Bronchial epithelial cell (primary cell): ENCODE results near the gene BTG2. TPM values are rescaled to one million over a fixed set of nuclear protein-coding genes. Genes with fewer than 3 reads are reported as not detected.

ENCODE experiments used
- DNase-seq: peaks from one replicate; pipeline ENCODE4 v3.0.0-alpha.2; 2010; ENCODE audit warnings: low read depth
- FAIRE-seq: peaks from 2 replicates; lab custom pipeline; 2011; peaks lifted over from hg19 to GRCh38; lab: Jason Lieb, UNC
- H3K27me3 ChIP-seq: 2 replicates; pipeline ENCODE4 v1.5.1; 2011; ENCODE audit warnings: low read length; ENCODE audit not compliant: control insufficient read depth, insufficient read depth
- H3K36me3 ChIP-seq: 2 replicates; pipeline ENCODE4 v1.5.1; 2011; ENCODE audit warnings: low read length; ENCODE audit not compliant: control insufficient read depth, insufficient read depth
- H3K4me3 ChIP-seq: 2 replicates; pipeline ENCODE4 v1.5.1; 2011; ENCODE audit warnings: mild to moderate bottlenecking, low read depth, low read length, control low read depth
- total RNA-seq: library from RNA; depleted of rRNA; stranded (reverse); fragments of >200 nt; gene quantifications from 2 replicates; pipeline ENCODE4 v1.2.1, GENCODE V29; 2014
- TF ChIP-seq, protein P1 (sequence below): IDR thresholded peaks from 2 replicates; pipeline ENCODE4 v1.5.1; 2011; ENCODE audit warnings: mild to moderate bottlenecking, moderate library complexity, low read length, control low read depth, inconsistent platforms; ENCODE audit not compliant: insufficient read depth, severe bottlenecking

The BTG2 gene
- total RNA-seq, 1 donor from 2014 or later, result 12.9 TPM

DNA sequence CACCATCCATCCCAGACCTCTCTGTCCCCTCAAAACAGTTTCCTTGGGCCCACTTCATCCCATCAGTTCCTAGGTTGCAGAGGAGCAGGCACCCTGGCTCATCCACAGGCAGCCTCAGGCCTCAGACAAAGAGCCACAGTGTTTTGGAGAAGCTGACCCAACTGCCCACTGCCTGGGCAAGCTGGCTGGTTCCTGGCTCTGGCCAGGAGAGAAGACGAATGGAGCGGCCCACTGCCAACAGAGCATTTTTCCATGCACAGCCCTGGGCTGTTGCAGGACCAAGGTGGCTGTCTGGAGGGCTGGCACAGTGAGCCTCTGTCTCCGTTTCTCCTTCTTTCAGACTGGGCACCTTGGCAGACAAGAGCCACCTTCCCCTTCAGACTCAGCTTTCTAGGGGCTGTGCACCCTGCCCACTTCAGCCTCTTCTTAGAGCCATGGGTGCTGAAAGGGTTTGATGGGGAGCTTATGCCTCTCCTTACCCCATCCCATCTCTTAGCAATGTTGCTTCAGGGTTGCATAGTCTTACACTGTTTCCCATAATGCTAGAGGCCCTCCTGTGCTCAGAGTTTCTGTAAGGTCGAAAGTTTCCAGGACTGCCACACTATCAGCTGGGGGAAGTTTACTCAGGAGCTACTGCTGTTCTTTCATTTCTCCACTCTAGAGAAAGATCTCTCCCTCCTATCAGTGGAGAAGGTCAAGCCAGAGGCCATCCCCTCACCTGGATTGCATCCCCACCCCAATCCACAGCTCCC lies 44.6 kb downstream of the BTG2 start:
- no peaks in the 10 kb centered on the region for H3K27me3 ChIP-seq
- DNase-seq (no peak), FAIRE-seq (no peak)
- TF ChIP-seq, protein P1, sequence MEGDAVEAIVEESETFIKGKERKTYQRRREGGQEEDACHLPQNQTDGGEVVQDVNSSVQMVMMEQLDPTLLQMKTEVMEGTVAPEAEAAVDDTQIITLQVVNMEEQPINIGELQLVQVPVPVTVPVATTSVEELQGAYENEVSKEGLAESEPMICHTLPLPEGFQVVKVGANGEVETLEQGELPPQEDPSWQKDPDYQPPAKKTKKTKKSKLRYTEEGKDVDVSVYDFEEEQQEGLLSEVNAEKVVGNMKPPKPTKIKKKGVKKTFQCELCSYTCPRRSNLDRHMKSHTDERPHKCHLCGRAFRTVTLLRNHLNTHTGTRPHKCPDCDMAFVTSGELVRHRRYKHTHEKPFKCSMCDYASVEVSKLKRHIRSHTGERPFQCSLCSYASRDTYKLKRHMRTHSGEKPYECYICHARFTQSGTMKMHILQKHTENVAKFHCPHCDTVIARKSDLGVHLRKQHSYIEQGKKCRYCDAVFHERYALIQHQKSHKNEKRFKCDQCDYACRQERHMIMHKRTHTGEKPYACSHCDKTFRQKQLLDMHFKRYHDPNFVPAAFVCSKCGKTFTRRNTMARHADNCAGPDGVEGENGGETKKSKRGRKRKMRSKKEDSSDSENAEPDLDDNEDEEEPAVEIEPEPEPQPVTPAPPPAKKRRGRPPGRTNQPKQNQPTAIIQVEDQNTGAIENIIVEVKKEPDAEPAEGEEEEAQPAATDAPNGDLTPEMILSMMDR, result no peak
- no peak overlapping the region for H3K4me3 ChIP-seq
- no peaks in the 10 kb centered on the region for H3K36me3 ChIP-seq

GRCh38 chr1:203351037-203351625 lies 45.8 kb downstream of the BTG2 start, which contains the start of gene FMOD:
TSS of gene FMOD (minus strand) at chr1:203351122. CDS start at chr1:203348270, 2,852 bp downstream.
- Histone ChIP-seq H3K4me3 (no peak within 1 kb of the TSS), H3K27me3 (no peaks in the 10 kb centered on the region), H3K36me3 (no peaks in the 10 kb centered on the region)
- DNase-seq (peak; percentile 37), FAIRE-seq (no peak)
- TF ChIP-seq, protein P1, result peak; percentile 14

- FAIRE-seq (no peak), DNase-seq (no peak)
- no peak overlapping the region for H3K4me3 ChIP-seq
- TF ChIP-seq, protein P1, result no peak
- H3K36me3 ChIP-seq, result no peaks in the 10 kb centered on the region
- H3K27me3 ChIP-seq, result no peaks in the 10 kb centered on the region
Measured at GRCh38 chr1:203353486-203353885, 48.2 kb downstream of the BTG2 start.

DNA sequence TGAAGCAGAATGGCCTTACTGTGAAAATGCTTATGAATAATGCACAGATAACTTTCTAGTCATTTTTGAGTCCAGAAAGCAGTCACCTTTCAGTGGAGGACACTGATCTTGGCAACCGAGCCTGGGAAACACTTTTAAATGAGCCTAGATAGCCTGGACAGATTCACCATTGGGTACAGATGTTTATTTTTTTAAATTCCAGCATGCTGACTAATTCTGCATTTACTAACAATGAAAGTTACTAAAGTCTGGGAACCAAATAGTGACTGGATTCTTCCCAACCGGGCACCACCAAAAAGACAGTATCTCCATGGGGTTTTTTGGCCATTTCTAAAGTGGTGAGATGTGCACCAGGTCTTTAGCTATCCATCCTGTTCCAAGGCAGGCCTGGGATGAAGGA lies 48.9 kb downstream of the BTG2 start:
- H3K36me3 ChIP-seq, result no peaks in the 10 kb centered on the region
- FAIRE-seq, result no peak
- TF ChIP-seq, protein P1, result no peak
- H3K27me3 ChIP-seq, result no peaks in the 10 kb centered on the region
- no peak overlapping the region for H3K4me3 ChIP-seq
- DNase-seq, result no peak

GRCh38 chr1:203359010-203359571 lies 53.8 kb downstream of the BTG2 start:
- TF ChIP-seq, protein P1, result no peak
- FAIRE-seq (no peak), DNase-seq (no peak)
- Histone ChIP-seq H3K36me3 (no peaks in the 10 kb centered on the region), H3K27me3 (no peaks in the 10 kb centered on the region), H3K4me3 (no peak overlapping the region)

Other genes with a start within 250 kb of the BTG2 start
- not detected in 2 replicates for gene MYOG, start 219.5 kb upstream of the BTG2 start, total RNA-seq
- gene ADORA1, start 177.8 kb upstream of the BTG2 start, total RNA-seq, result under 0.01 TPM in 1 of 2 replicates, not detected in the other
- gene MYBPH, start 129.7 kb upstream of the BTG2 start, total RNA-seq, result not detected in 2 replicates
- 0.79 and 1.7 TPM in 2 replicates for gene CHI3L1, start 118.8 kb upstream of the BTG2 start, total RNA-seq
- under 0.01 TPM in 2 replicates for gene CHIT1, start 75.8 kb upstream of the BTG2 start, total RNA-seq
- 0.26 TPM in 1 of 2 replicates, not detected in the other for gene FMOD, start 45.6 kb downstream of the BTG2 start, total RNA-seq
- gene PRELP, start 170.3 kb downstream of the BTG2 start, total RNA-seq, result not detected in 2 replicates
- gene OPTC, start 188.6 kb downstream of the BTG2 start, total RNA-seq, result not detected in 2 replicates